ENCODE data around the gene WHAMM.

DNA sequence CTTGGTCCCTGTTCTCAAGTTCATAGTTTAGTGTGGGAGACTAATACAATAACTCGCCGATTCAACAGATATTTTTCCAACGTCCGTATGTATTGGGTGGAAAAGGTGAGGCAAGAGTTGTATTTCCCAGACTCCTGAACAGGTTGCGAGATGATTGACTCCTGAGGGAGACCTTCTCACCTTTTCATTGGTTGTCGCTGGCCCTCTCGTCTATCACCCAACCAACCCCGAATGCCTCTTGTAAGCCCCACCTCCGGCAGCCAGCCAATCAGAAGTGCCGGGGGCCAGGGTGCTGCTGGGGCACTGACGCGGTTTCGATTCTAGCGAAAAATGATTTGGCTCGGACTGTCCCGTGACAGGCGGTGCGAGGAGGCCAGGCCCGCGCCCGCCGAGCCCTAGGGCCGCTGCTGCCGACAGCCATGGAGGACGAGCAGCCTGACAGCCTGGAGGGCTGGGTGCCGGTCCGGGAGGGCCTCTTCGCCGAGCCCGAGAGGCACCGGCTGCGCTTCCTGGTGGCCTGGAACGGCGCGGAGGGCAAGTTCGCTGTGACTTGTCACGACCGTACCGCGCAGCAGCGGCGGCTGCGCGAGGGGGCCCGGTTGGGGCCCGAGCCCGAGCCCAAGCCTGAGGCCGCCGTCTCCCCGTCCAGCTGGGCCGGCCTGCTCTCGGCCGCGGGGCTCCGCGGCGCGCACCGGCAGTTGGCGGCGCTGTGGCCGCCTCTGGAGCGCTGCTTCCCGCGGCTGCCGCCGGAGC, at the start of gene WHAMM:
- TF ChIP-seq POLR2AphosphoS5 (IDR thresholded peaks at IDR 0.05; ENCODE audit: insufficient read depth in 1 of 2, low read depth in 1 of 2): peak; percentile 98 to 99
- TF ChIP-seq POLR2A (IDR thresholded peaks at IDR 0.05): peak; percentile 87 to 93
- TF ChIP-seq, protein P1, sequence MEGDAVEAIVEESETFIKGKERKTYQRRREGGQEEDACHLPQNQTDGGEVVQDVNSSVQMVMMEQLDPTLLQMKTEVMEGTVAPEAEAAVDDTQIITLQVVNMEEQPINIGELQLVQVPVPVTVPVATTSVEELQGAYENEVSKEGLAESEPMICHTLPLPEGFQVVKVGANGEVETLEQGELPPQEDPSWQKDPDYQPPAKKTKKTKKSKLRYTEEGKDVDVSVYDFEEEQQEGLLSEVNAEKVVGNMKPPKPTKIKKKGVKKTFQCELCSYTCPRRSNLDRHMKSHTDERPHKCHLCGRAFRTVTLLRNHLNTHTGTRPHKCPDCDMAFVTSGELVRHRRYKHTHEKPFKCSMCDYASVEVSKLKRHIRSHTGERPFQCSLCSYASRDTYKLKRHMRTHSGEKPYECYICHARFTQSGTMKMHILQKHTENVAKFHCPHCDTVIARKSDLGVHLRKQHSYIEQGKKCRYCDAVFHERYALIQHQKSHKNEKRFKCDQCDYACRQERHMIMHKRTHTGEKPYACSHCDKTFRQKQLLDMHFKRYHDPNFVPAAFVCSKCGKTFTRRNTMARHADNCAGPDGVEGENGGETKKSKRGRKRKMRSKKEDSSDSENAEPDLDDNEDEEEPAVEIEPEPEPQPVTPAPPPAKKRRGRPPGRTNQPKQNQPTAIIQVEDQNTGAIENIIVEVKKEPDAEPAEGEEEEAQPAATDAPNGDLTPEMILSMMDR (IDR thresholded peaks at IDR 0.05): no peak

Data from vagina (tissue), 2 donors.